HepG2 (cell line): ENCODE results near the gene UBAC2. TPM values are rescaled to one million over a fixed set of nuclear protein-coding genes. Genes with fewer than 3 reads are reported as not detected.

ENCODE experiments used
- ATAC-seq: fragments of 200-7000 bp; cut with Tn5 transposase; 3 replicates; pipeline ENCODE4 v1.9.1; 2020; ENCODE audit warnings: mild to moderate bottlenecking, moderate library complexity
- BruUV-seq: library from RNA; stranded (reverse); fragments of 400-500 nt; replicated peaks from 2 replicates; lab custom pipeline; 2021; lab: Mats Ljungman, UMichigan
- CTCF ChIA-PET: fragments of 300-600 bp; formaldehyde crosslinking; extraction: SDS; loops from one replicate; lab custom pipeline; 2021; ENCODE audit warnings: low total read pairs, inconsistent platforms, low intra/inter-chr PET ratio; lab: Yijun Ruan, JAX
- POLR2A ChIA-PET: fragments of 350-600 bp; sonication (Branson Sonifier 250); formaldehyde crosslinking; loops from one replicate; lab custom pipeline; 2020; ENCODE audit warnings: antibody characterized with exemption, inconsistent platforms; lab: Yijun Ruan, JAX
- DNase-seq: peaks from one replicate; pipeline ENCODE4 v3.0.0-alpha.2; 2015; ENCODE audit warnings: low spot score
- FAIRE-seq: peaks from 3 replicates; lab custom pipeline; 2011; peaks lifted over from hg19 to GRCh38; lab: Jason Lieb, UNC
- H2AFZ ChIP-seq: one replicate; pipeline ENCODE4 v1.6.1; 2011; ENCODE audit warnings: low read length, inconsistent platforms
- H3K27ac ChIP-seq: fragments of 300-600 bp; 3 replicates; pipeline ENCODE4 v1.8.0; 2011; ENCODE audit warnings: mixed run types, mild to moderate bottlenecking, mixed read lengths, low read length, inconsistent platforms; ENCODE audit not compliant: insufficient read depth; ENCODE audit errors: extremely low read length
- H3K27me3 ChIP-seq, 2 experiments: fragments of 200-600 bp in 1 of 2; 2 replicates in 1 of 2; 3 replicates in 1 of 2; pipeline versions ENCODE4 v1.6.0 to v1.8.0; 2011; ENCODE audit warnings: low read length in 2 of 2, mild to moderate bottlenecking in 2 of 2, moderate library complexity in 2 of 2, inconsistent platforms in 1 of 2; ENCODE audit not compliant: insufficient read depth in 2 of 2, control insufficient read depth in 1 of 2
- H3K36me3 ChIP-seq, 2 experiments: fragments of 200-600 bp in 1 of 2; replicated peaks in 1 of 2; 2 replicates in 1 of 2; 3 replicates in 1 of 2; pipeline versions ENCODE4 v1.5.1 to v1.8.0; 2011; ENCODE audit warnings: low read length in 2 of 2, inconsistent platforms in 1 of 2; ENCODE audit not compliant: insufficient read depth in 2 of 2, control insufficient read depth in 1 of 2
- H3K4me1 ChIP-seq: 2 replicates; pipeline ENCODE4 v1.5.1; 2012; ENCODE audit warnings: low read length, inconsistent platforms; ENCODE audit not compliant: insufficient read depth
- H3K4me2 ChIP-seq: 2 replicates; pipeline ENCODE4 v1.6.0; 2011; ENCODE audit warnings: low read depth, low read length, inconsistent platforms
- H3K4me3 ChIP-seq, 3 experiments: fragments of 200-600 bp in 1 of 3; sonication (generic), shearing (Covaris generic) in 1 of 3; replicated peaks in 1 of 3; 2 replicates each; pipeline ENCODE4 v1.5.1; 2011 to 2016; ENCODE audit warnings: low read length in 3 of 3, inconsistent platforms in 2 of 3, low read depth in 2 of 3, mild to moderate bottlenecking in 2 of 3, control low read depth in 1 of 3, mixed read lengths in 1 of 3; ENCODE audit not compliant: insufficient read depth in 1 of 3
- H3K79me2 ChIP-seq: one replicate; pipeline ENCODE4 v1.6.1; 2011; ENCODE audit warnings: low read length, inconsistent platforms; ENCODE audit not compliant: insufficient read depth
- H3K9ac ChIP-seq: 2 replicates; pipeline ENCODE4 v1.6.0; 2011; ENCODE audit warnings: mild to moderate bottlenecking, low read depth, low read length, inconsistent platforms; ENCODE audit not compliant: insufficient read depth
- H3K9me3 ChIP-seq: 2 replicates; pipeline ENCODE4 v1.5.1; 2012; ENCODE audit warnings: mild to moderate bottlenecking, low read length
- H4K20me1 ChIP-seq: 2 replicates; pipeline ENCODE4 v1.6.0; 2011; ENCODE audit warnings: inconsistent platforms, mild to moderate bottlenecking, low read length, moderate library complexity; ENCODE audit not compliant: insufficient read depth
- ARID4A ChIP-seq: sonication (generic); formaldehyde crosslinking; IDR thresholded peaks from 2 replicates; pipeline ENCODE4 v1.5.0; 2020; ENCODE audit warnings: mild to moderate bottlenecking, missing genetic modification reagents, borderline replicate concordance
- BORCS8-MEF2B ChIP-seq: sonication (generic); formaldehyde crosslinking; IDR thresholded peaks from 2 replicates; pipeline ENCODE4 v1.8.0; 2022; ENCODE audit warnings: mild to moderate bottlenecking, missing genetic modification reagents
- CEBPB ChIP-seq: IDR thresholded peaks from 2 replicates; pipeline ENCODE4 v1.6.1; 2011; ENCODE audit warnings: low read depth, low read length, improper control_type of control experiment, borderline replicate concordance
- HOXA3 ChIP-seq: sonication (generic); formaldehyde crosslinking; IDR thresholded peaks from 2 replicates; pipeline ENCODE4 v1.5.0; 2020; ENCODE audit warnings: missing genetic modification reagents
- KDM3A ChIP-seq: IDR thresholded peaks from 2 replicates; pipeline ENCODE4 v1.6.1; 2018; ENCODE audit warnings: low read depth, missing compliant biosample characterization
- KLF15 ChIP-seq: sonication (generic); formaldehyde crosslinking; IDR thresholded peaks from 2 replicates; pipeline ENCODE4 v1.8.1; 2023; ENCODE audit warnings: borderline replicate concordance, mild to moderate bottlenecking, inconsistent platforms, missing genetic modification reagents, mixed read lengths
- KMT2A ChIP-seq: sonication (generic); formaldehyde crosslinking; IDR thresholded peaks from 2 replicates; pipeline ENCODE4 v1.4.0; 2020; ENCODE audit warnings: missing genetic modification reagents
- NKX3-1 ChIP-seq: sonication (generic); formaldehyde crosslinking; IDR thresholded peaks from 2 replicates; pipeline ENCODE4 v1.5.0; 2020; ENCODE audit warnings: missing genetic modification reagents
- RBM22 ChIP-seq: fragments of 200-400 bp; formaldehyde crosslinking; optimal IDR thresholded peaks from 2 replicates; pipeline ENCODE3; 2017; ENCODE audit warnings: mild to moderate bottlenecking, low read length, moderate library complexity
- TCF7 ChIP-seq: sonication (generic); IDR thresholded peaks from 2 replicates; pipeline ENCODE4 v1.6.1; 2016; ENCODE audit warnings: antibody characterized with exemption, low read depth
- ZBTB7B ChIP-seq: sonication (generic); formaldehyde crosslinking; IDR thresholded peaks from 2 replicates; pipeline ENCODE4 v1.4.0; 2020; ENCODE audit warnings: missing genetic modification reagents
- ZNF225 ChIP-seq: sonication (generic); formaldehyde crosslinking; IDR thresholded peaks from 2 replicates; pipeline ENCODE4 v1.4.0; 2020; ENCODE audit warnings: mild to moderate bottlenecking, missing genetic modification reagents
- ZNF253 ChIP-seq: sonication (generic); formaldehyde crosslinking; IDR thresholded peaks from 2 replicates; pipeline ENCODE4 v1.8.0; 2022; ENCODE audit warnings: mild to moderate bottlenecking, missing genetic modification reagents, borderline replicate concordance
- ZNF296 ChIP-seq: sonication (generic); formaldehyde crosslinking; conservative IDR thresholded peaks from 2 replicates; pipeline ENCODE4 v1.5.0; 2020; ENCODE audit warnings: mild to moderate bottlenecking, missing genetic modification reagents
- ZNF451 ChIP-seq: sonication (generic); formaldehyde crosslinking; IDR thresholded peaks from 2 replicates; pipeline ENCODE4 v1.5.0; 2020; ENCODE audit warnings: mild to moderate bottlenecking, missing genetic modification reagents
- ZNF567 ChIP-seq: sonication (generic); formaldehyde crosslinking; IDR thresholded peaks from 2 replicates; pipeline ENCODE4 v1.8.1; 2023; ENCODE audit warnings: mild to moderate bottlenecking, missing genetic modification reagents, borderline replicate concordance
- ZNF777 ChIP-seq: sonication (generic); formaldehyde crosslinking; IDR thresholded peaks from 2 replicates; pipeline ENCODE4 v1.4.0; 2020; ENCODE audit warnings: missing genetic modification reagents
- ZSCAN29 ChIP-seq: sonication (generic); formaldehyde crosslinking; conservative IDR thresholded peaks from 2 replicates; pipeline ENCODE4 v1.4.0; 2020; ENCODE audit warnings: mild to moderate bottlenecking, missing genetic modification reagents
- WGBS: methylation state at CpG from one replicate; pipeline ENCODE4 v1.1.6; 2017; ENCODE audit warnings: low lambda C conversion rate; 5-methylcytosine and 5-hydroxymethylcytosine counted together
- in situ Hi-C: cut with HindIII; loops from 2 replicates; pipeline ENCODE4 v1.10.0; 2017; ENCODE audit warnings: low pct_unique_long_range_greater_than_20kb; ENCODE audit not compliant: extremely low pct_ligation_motif_present
- intact Hi-C: fragments of 100-400 bp; cut with micrococcal nuclease; formaldehyde crosslinking; loops from one replicate; pipeline ENCODE4 v1.10.0; 2022; ENCODE audit not compliant: unreplicated experiment
- polyA plus RNA-seq, 8 experiments: library from polyadenylated mRNA; depleted of rRNA in 3 of 8; stranded (reverse) in 7 of 8; unstranded in 1 of 8; fragments of >200 nt; fragmentation: Illumina TruSeq in 4 of 8; extraction: Trizol in 4 of 8; gene quantifications; 2 replicates each; pipeline versions ENCODE4 v1.2.1 to v1.2.3, GENCODE V29; 2011 to 2016; ENCODE audit warnings: low read depth in 4 of 8, missing spikeins in 1 of 8, mixed read lengths in 1 of 8; ENCODE audit not compliant: insufficient read depth in 1 of 8
- total RNA-seq, 5 experiments: library from RNA; depleted of rRNA; stranded (reverse); fragments of >200 nt; fragmentation: Illumina TruSeq; extraction: Trizol; gene quantifications; 2 replicates each; pipeline ENCODE4 v1.2.3, GENCODE V29; 2016; ENCODE audit warnings: low read depth in 1 of 5

Gene UBAC2
- total and polyA plus RNA-seq, 2 of the 13 experiments (the other 11 are each of a cell fraction or from before 2014, with no cell fraction given) = 61.3 to 80.8 TPM

DNA sequence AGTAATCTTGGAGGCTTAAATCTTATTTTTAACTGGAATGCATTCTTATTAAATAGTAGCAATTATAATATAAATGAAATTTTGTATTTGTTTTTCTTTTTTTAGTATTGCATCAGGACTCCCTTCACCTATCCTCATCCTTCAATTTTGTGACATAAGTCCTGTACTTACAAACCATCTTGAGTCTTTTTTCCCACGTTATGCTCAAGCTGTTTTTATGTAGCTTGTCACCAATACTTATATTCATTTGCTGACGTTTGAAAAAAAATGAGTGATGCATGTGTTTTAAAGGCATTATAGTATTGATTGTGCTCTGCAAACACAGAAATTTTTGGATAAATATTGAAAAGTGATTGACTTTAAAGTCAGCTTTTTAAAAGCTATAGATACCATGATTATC is 56.6 kb downstream of the UBAC2 start:
- ChIA-PET CTCF (no interaction called here), POLR2A (no interaction called here)
- Histone ChIP-seq H3K4me2 (no peak overlapping the region), H3K9ac (no peak overlapping the region), H2AFZ (no peak overlapping the region), H3K79me2 (no peaks in the 10 kb centered on the region), H3K27ac (no peak overlapping the region), H3K36me3 (peaks cover 6 to 12% of the 10 kb centered on the region in 2 experiments; a peak in 4 of 5 replicates), H3K27me3 (no peaks in the 10 kb centered on the region), H3K9me3 (no peaks in the 10 kb centered on the region), H3K4me3 (no peak overlapping the region), H4K20me1 (peaks cover 3% of the 10 kb centered on the region; the same call in 1 of the 2 replicates), H3K4me1 (peaks cover 28% of the 10 kb centered on the region)
- in situ Hi-C loops (no loop called here), intact Hi-C loops (no loop called here)
- WGBS = 95% methylated on average over 2 of the region's 2 CpGs
- FAIRE-seq (no peak), DNase-seq (no peak), ATAC-seq (no peak)
- no peak for TF ChIP-seq NKX3-1
- TF ChIP-seq KDM3A (CRISPR knock-in tag) = no peak
- no peak for TF ChIP-seq KLF15 (CRISPR knock-in tag)
- no peak for TF ChIP-seq ZNF225
- no peak for TF ChIP-seq HOXA3 (CRISPR knock-in tag)
- TF ChIP-seq ZNF567 (CRISPR knock-in tag) = no peak
- TF ChIP-seq ZNF253 (CRISPR knock-in tag) = no peak
- TF ChIP-seq KMT2A (CRISPR knock-in tag) = no peak
- TF ChIP-seq ZSCAN29 (CRISPR knock-in tag) = no peak
- no peak for TF ChIP-seq ZNF777 (CRISPR knock-in tag)
- no peak for TF ChIP-seq ARID4A (CRISPR knock-in tag)
- TF ChIP-seq ZNF451 (CRISPR knock-in tag) = no peak
- TF ChIP-seq BORCS8-MEF2B = no peak
- TF ChIP-seq ZBTB7B (CRISPR knock-in tag) = no peak
- TF ChIP-seq RBM22 = no peak
- TF ChIP-seq ZNF296 (CRISPR knock-in tag) = no peak
- TF ChIP-seq TCF7 = no peak
- no peak for TF ChIP-seq CEBPB
- BruUV-seq = no TSS peak
